ENCODE measurements around the gene TMEM179. TPM values are rescaled to one million over a fixed set of nuclear protein-coding genes. Genes with fewer than 3 reads are reported as not detected.

TMEM179 gene
- total and polyA plus RNA-seq, 10 of the 15 experiments (the other 5 are each of a cell fraction or from before 2014, with no cell fraction given): not detected

DNA sequence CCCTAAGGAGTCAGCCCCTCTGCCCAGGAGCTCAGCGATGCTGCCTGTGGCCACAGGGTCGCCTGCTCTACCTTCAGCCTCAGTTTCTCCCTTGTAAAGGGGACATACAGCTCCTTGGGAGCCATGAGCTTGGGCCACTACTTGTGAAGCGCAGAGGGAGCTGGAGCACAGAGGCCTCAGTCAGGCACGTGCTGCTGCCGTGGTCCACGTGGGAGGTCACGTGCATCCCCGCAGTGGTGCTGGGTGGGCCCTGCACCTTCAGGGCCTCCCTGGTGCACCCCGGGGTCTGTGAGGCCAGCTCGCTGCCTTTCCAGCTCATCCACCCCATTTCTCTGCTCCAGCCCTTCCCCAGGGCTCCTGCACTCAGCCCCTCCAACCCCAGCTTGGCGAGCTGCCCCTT lies 36.0 kb downstream of the TMEM179 start (continued):
- TF ChIP-seq, protein P1, sequence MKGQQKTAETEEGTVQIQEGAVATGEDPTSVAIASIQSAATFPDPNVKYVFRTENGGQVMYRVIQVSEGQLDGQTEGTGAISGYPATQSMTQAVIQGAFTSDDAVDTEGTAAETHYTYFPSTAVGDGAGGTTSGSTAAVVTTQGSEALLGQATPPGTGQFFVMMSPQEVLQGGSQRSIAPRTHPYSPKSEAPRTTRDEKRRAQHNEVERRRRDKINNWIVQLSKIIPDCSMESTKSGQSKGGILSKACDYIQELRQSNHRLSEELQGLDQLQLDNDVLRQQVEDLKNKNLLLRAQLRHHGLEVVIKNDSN (IDR thresholded peaks at IDR 0.05; ENCODE audit: borderline replicate concordance, extremely low read length, insufficient read depth, low read depth, low read length): peak; percentile 19
- no peak for TF ChIP-seq NRF1 (conservative IDR thresholded peaks at IDR 0.05; ENCODE audit: low read depth, low read length)

DNA sequence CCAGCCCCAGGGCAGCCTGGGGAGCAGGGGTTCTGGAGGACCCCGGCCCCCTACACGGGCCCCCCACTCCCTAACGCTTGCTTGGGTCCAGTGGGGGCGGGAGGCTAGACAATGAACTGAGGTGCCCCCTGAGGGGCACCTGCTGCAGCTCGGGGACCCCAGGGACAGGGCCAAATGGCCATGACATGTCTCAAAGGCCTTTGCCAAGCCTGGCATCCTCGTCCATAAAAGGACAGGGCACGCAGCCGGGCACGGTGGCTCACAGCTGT lies 36.7 kb downstream of the TMEM179 start:
- Histone ChIP-seq H3K27me3 (replicated peaks in 1 of 2; ENCODE audit: control insufficient read depth in 2 of 2, insufficient read depth in 2 of 2, low read length in 1 of 2) (peaks cover 0 to 8% of the 10 kb centered on the region in 2 experiments; a peak in 2 of 4 replicates), H3K9ac (ENCODE audit: control insufficient read depth, insufficient read depth, low read length) (no peak overlapping the region), H3K36me3 (ENCODE audit: control insufficient read depth in 2 of 2, insufficient read depth in 2 of 2, low read length in 1 of 2) (no peaks in the 10 kb centered on the region), H3K4me1 (ENCODE audit: control insufficient read depth, insufficient read depth, low read length) (no peaks in the 10 kb centered on the region), H2AFZ (ENCODE audit: control insufficient read depth, low read depth, low read length) (no peak overlapping the region), H4K20me1 (ENCODE audit: control insufficient read depth, insufficient read depth) (no peaks in the 10 kb centered on the region), H3K79me2 (ENCODE audit: control insufficient read depth, insufficient read depth, low read length) (no peaks in the 10 kb centered on the region), H3K9me3 (replicated peaks; ENCODE audit: control insufficient read depth, insufficient read depth, low read length) (no peaks in the 10 kb centered on the region), H3K4me3 (no peak overlapping the region), H3K27ac (ENCODE audit: control insufficient read depth, insufficient read depth) (no peak overlapping the region), H3K4me2 (ENCODE audit: control insufficient read depth, insufficient read depth) (no peak overlapping the region)
- in situ Hi-C loops (cut with MboI) (no loop called here), intact Hi-C loops (cut with micrococcal nuclease; ENCODE audit: unreplicated experiment) (no loop called here)
- FAIRE-seq (no peak), ATAC-seq (no peak), DNase-seq (ENCODE audit: low read depth, low spot score) (no peak)
- ChIA-PET CTCF (interaction anchor here (0.6 kb wide), 1 partner anchor 474 kb away, joined by 3 read pairs; no protein-coding TSS in a partner anchor), POLR2A (no interaction called here), RAD21 (ENCODE audit: unreplicated experiment) (interaction anchor here (0.7 kb wide), 1 partner anchor 423 kb away, joined by 3 read pairs; no protein-coding TSS in a partner anchor), SMC1A (ENCODE audit: uncharacterized antibody, unreplicated experiment) (no interaction called here)
- TF ChIP-seq RFX5 (IDR thresholded peaks at IDR 0.05; ENCODE audit: low read depth, low read length) (no peak), SMAD1 (IDR thresholded peaks at IDR 0.05; ENCODE audit: low read depth, partially characterized antibody) (no peak), HDGF (IDR thresholded peaks at IDR 0.05) (no peak), STAT3 (IDR thresholded peaks at IDR 0.05; ENCODE audit: low read depth, low read length) (no peak), RAD21 (IDR thresholded peaks at IDR 0.05; ENCODE audit: insufficient read depth, low read depth, low read length) (no peak), SMAD5 (IDR thresholded peaks at IDR 0.05; ENCODE audit: low read depth) (no peak), SPI1 (IDR thresholded peaks at IDR 0.05; ENCODE audit: borderline replicate concordance, insufficient read depth, low read depth, low read length) (no peak), SREBF2 (IDR thresholded peaks at IDR 0.05; ENCODE audit: low read length) (no peak), ZNF622 (IDR thresholded peaks at IDR 0.05) (no peak), FOS (IDR thresholded peaks at IDR 0.05; ENCODE audit: borderline replicate concordance, extremely low read depth, insufficient read length) (no peak), SMARCA5 (IDR thresholded peaks at IDR 0.05) (no peak), TCF7 (IDR thresholded peaks at IDR 0.05; ENCODE audit: borderline replicate concordance) (no peak), ZZZ3 (IDR thresholded peaks at IDR 0.05; ENCODE audit: control insufficient read depth, insufficient read length, low read depth) (no peak)
- TF ChIP-seq, protein P2, sequence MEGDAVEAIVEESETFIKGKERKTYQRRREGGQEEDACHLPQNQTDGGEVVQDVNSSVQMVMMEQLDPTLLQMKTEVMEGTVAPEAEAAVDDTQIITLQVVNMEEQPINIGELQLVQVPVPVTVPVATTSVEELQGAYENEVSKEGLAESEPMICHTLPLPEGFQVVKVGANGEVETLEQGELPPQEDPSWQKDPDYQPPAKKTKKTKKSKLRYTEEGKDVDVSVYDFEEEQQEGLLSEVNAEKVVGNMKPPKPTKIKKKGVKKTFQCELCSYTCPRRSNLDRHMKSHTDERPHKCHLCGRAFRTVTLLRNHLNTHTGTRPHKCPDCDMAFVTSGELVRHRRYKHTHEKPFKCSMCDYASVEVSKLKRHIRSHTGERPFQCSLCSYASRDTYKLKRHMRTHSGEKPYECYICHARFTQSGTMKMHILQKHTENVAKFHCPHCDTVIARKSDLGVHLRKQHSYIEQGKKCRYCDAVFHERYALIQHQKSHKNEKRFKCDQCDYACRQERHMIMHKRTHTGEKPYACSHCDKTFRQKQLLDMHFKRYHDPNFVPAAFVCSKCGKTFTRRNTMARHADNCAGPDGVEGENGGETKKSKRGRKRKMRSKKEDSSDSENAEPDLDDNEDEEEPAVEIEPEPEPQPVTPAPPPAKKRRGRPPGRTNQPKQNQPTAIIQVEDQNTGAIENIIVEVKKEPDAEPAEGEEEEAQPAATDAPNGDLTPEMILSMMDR (IDR thresholded peaks at IDR 0.05 in 2 of 3, conservative IDR thresholded peaks at IDR 0.05 in 1 of 3; ENCODE audit: control insufficient read depth in 2 of 3, extremely low read depth in 1 of 3, insufficient read depth in 1 of 3, low read depth in 3 of 3, low read length in 3 of 3): no peak
- TF ChIP-seq, protein P3, sequence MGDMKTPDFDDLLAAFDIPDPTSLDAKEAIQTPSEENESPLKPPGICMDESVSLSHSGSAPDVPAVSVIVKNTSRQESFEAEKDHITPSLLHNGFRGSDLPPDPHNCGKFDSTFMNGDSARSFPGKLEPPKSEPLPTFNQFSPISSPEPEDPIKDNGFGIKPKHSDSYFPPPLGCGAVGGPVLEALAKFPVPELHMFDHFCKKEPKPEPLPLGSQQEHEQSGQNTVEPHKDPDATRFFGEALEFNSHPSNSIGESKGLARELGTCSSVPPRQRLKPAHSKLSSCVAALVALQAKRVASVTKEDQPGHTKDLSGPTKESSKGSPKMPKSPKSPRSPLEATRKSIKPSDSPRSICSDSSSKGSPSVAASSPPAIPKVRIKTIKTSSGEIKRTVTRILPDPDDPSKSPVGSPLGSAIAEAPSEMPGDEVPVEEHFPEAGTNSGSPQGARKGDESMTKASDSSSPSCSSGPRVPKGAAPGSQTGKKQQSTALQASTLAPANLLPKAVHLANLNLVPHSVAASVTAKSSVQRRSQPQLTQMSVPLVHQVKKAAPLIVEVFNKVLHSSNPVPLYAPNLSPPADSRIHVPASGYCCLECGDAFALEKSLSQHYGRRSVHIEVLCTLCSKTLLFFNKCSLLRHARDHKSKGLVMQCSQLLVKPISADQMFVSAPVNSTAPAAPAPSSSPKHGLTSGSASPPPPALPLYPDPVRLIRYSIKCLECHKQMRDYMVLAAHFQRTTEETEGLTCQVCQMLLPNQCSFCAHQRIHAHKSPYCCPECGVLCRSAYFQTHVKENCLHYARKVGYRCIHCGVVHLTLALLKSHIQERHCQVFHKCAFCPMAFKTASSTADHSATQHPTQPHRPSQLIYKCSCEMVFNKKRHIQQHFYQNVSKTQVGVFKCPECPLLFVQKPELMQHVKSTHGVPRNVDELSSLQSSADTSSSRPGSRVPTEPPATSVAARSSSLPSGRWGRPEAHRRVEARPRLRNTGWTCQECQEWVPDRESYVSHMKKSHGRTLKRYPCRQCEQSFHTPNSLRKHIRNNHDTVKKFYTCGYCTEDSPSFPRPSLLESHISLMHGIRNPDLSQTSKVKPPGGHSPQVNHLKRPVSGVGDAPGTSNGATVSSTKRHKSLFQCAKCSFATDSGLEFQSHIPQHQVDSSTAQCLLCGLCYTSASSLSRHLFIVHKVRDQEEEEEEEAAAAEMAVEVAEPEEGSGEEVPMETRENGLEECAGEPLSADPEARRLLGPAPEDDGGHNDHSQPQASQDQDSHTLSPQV (IDR thresholded peaks at IDR 0.05): no peak
- 33% methylated on average over 9 of the region's 9 CpGs for WGBS (ENCODE audit: insufficient coverage, insufficient replicate concordance, low lambda C conversion rate, missing lambda C conversion rate)
- BruUV-seq (replicated peaks): no TSS peak
